NCI-H187 treated with DMSO at 0.1 percent for 48 hours (cell line): Measurements from ENCODE around the gene TM6SF1.

Experiments
- DNase-seq: peaks from one replicate; lab custom pipeline; 2025; lab: John Stamatoyannopoulos, UW

Gene TM6SF1

GRCh38 chr15:83174891-83175290 is 67.4 kb downstream of the TM6SF1 start:
- no peak for DNase-seq

GRCh38 chr15:83178390-83178789 is 70.9 kb downstream of the TM6SF1 start:
- no peak for DNase-seq

- DNase-seq = no peak
Observed at GRCh38 chr15:83178869-83179325, 71.5 kb downstream of the TM6SF1 start.

GRCh38 chr15:83185561-83185960 is 78.1 kb downstream of the TM6SF1 start:
- DNase-seq = no peak
